HEK293 (cell line): ENCODE data around the gene FAM171A2.

Experiments used
- ATF2 ChIP-seq: fragments of 450-650 bp; formaldehyde crosslinking; IDR thresholded peaks from 2 replicates; pipeline ENCODE4 v1.5.1; 2016; ENCODE audit warnings: missing biosample characterization, missing genetic modification characterization, low read depth
- CTCF ChIP-seq: fragments of 450-650 bp; formaldehyde crosslinking; IDR thresholded peaks from 2 replicates; pipeline ENCODE4 v1.5.1; 2016; ENCODE audit warnings: missing biosample characterization, missing genetic modification characterization
- HIC1 ChIP-seq: fragments of 450-650 bp; formaldehyde crosslinking; IDR thresholded peaks from 2 replicates; pipeline ENCODE4 v1.5.1; 2016; ENCODE audit warnings: missing biosample characterization, missing genetic modification characterization
- MZF1 ChIP-seq: fragments of 450-650 bp; formaldehyde crosslinking; IDR thresholded peaks from 2 replicates; pipeline ENCODE4 v1.5.1; 2017; ENCODE audit warnings: missing biosample characterization, missing genetic modification characterization, borderline replicate concordance
- ZBTB21 ChIP-seq: fragments of 450-650 bp; formaldehyde crosslinking; IDR thresholded peaks from 2 replicates; pipeline ENCODE4 v1.5.1; 2017; ENCODE audit warnings: missing biosample characterization, missing genetic modification characterization
- ZNF239 ChIP-seq: fragments of 450-650 bp; formaldehyde crosslinking; IDR thresholded peaks from 2 replicates; pipeline ENCODE4 v1.5.1; 2016; ENCODE audit warnings: missing biosample characterization, missing genetic modification characterization

- TF ChIP-seq CTCF (tag by site-specific recombination) (no peak), ATF2 (no peak), MZF1 (tag by site-specific recombination) (no peak), ZNF239 (tag by site-specific recombination) (no peak), HIC1 (tag by site-specific recombination) (no peak), ZBTB21 (tag by site-specific recombination) (no peak)
These were observed 7.4 kb downstream of the FAM171A2 start for GRCh38 chr17:44356241-44356640.
